HEK293 (cell line): ENCODE results near the gene MYLK.
A peak's percentile ranks its signal among the peaks of the same experiment; 100 is the strongest.

Experiments
- CTCF ChIA-PET: fragments of 350-600 bp; formaldehyde crosslinking; extraction: SDS; loops from one replicate; lab custom pipeline; 2021; ENCODE audit warnings: antibody characterized with exemption; lab: Yijun Ruan, JAX
- POLR2A ChIA-PET: fragments of 300-600 bp; formaldehyde crosslinking; extraction: SDS; loops from one replicate; lab custom pipeline; 2020; ENCODE audit warnings: antibody characterized with exemption, inconsistent platforms; lab: Yijun Ruan, JAX
- H3K27ac ChIP-seq: fragments of 200-500 bp; sonication (Bioruptor generic); 2 replicates; pipeline ENCODE4 v1.5.1; 2014; ENCODE audit warnings: low read depth, low read length, control low read depth, inconsistent platforms; ENCODE audit errors: extremely low read depth
- H3K36me3 ChIP-seq, 2 experiments: fragments of 200-500 bp in 1 of 2; sonication (Bioruptor generic) in 1 of 2; 1 replicate in 1 of 2; 2 replicates in 1 of 2; pipeline ENCODE4 v1.5.1; 2014 to 2017; ENCODE audit warnings: inconsistent platforms in 2 of 2, low read length in 2 of 2; ENCODE audit not compliant: control insufficient read depth in 2 of 2, insufficient read depth in 1 of 2
- H3K4me1 ChIP-seq: fragments of 200-500 bp; sonication (Bioruptor generic); 2 replicates; pipeline ENCODE4 v1.5.1; 2014; ENCODE audit warnings: mild to moderate bottlenecking, low read length, inconsistent platforms; ENCODE audit not compliant: control insufficient read depth, insufficient read depth
- H3K4me3 ChIP-seq: 2 replicates; pipeline ENCODE4 v1.5.1; 2011; ENCODE audit warnings: low read depth, mild to moderate bottlenecking, control low read depth, low read length, moderate library complexity
- H3K9me3 ChIP-seq: fragments of 200-500 bp; sonication (Bioruptor generic); 2 replicates; pipeline ENCODE4 v1.5.1; 2014; ENCODE audit warnings: low read depth, low read length, inconsistent platforms; ENCODE audit not compliant: control insufficient read depth, insufficient read depth
- GLIS1 ChIP-seq: fragments of 450-650 bp; formaldehyde crosslinking; IDR thresholded peaks from 2 replicates; pipeline ENCODE4 v1.5.1; 2016; ENCODE audit warnings: missing biosample characterization, missing genetic modification characterization
- SP7 ChIP-seq: fragments of 450-650 bp; formaldehyde crosslinking; IDR thresholded peaks from 2 replicates; pipeline ENCODE4 v1.5.1; 2016; ENCODE audit warnings: missing biosample characterization, missing genetic modification characterization
- TCF7L2 ChIP-seq: IDR thresholded peaks from 2 replicates; pipeline ENCODE4 v1.6.1; 2011; ENCODE audit warnings: low read depth, mild to moderate bottlenecking, inconsistent platforms, low read length, moderate library complexity, borderline replicate concordance
- WT1 ChIP-seq: fragments of 450-650 bp; formaldehyde crosslinking; IDR thresholded peaks from 2 replicates; pipeline ENCODE4 v1.5.1; 2016; ENCODE audit warnings: missing biosample characterization, missing genetic modification characterization
- ZBTB17 ChIP-seq: fragments of 450-650 bp; formaldehyde crosslinking; IDR thresholded peaks from 2 replicates; pipeline ENCODE4 v1.5.1; 2016; ENCODE audit warnings: missing biosample characterization, missing genetic modification characterization
- ZBTB21 ChIP-seq: fragments of 450-650 bp; formaldehyde crosslinking; IDR thresholded peaks from 2 replicates; pipeline ENCODE4 v1.5.1; 2017; ENCODE audit warnings: missing biosample characterization, missing genetic modification characterization
- ZFHX2 ChIP-seq: fragments of 450-650 bp; formaldehyde crosslinking; conservative IDR thresholded peaks from 2 replicates; pipeline ENCODE4 v1.5.1; 2016; ENCODE audit warnings: missing biosample characterization, missing genetic modification characterization
- ZFP3 ChIP-seq: fragments of 450-650 bp; formaldehyde crosslinking; IDR thresholded peaks from 2 replicates; pipeline ENCODE4 v1.5.1; 2016; ENCODE audit warnings: low read depth, missing biosample characterization, missing genetic modification characterization
- ZFP69B ChIP-seq: fragments of 450-650 bp; formaldehyde crosslinking; IDR thresholded peaks from 2 replicates; pipeline ENCODE4 v1.5.1; 2016; ENCODE audit warnings: missing biosample characterization, missing genetic modification characterization
- ZNF112 ChIP-seq: fragments of 450-650 bp; formaldehyde crosslinking; IDR thresholded peaks from 2 replicates; pipeline ENCODE4 v1.5.0; 2017; ENCODE audit warnings: missing biosample characterization, missing genetic modification characterization
- ZNF138 ChIP-seq: fragments of 450-650 bp; formaldehyde crosslinking; IDR thresholded peaks from 2 replicates; pipeline ENCODE4 v1.5.1; 2016; ENCODE audit warnings: missing biosample characterization, missing genetic modification characterization, borderline replicate concordance
- ZNF202 ChIP-seq: fragments of 450-650 bp; formaldehyde crosslinking; IDR thresholded peaks from 2 replicates; pipeline ENCODE4 v1.5.1; 2016; ENCODE audit warnings: missing biosample characterization, missing genetic modification characterization, borderline replicate concordance
- ZNF221 ChIP-seq: fragments of 450-650 bp; formaldehyde crosslinking; IDR thresholded peaks from 2 replicates; pipeline ENCODE4 v1.5.1; 2017; ENCODE audit warnings: missing biosample characterization, missing genetic modification characterization, borderline replicate concordance
- ZNF292 ChIP-seq: fragments of 450-650 bp; formaldehyde crosslinking; IDR thresholded peaks from 2 replicates; pipeline ENCODE4 v1.5.1; 2016; ENCODE audit warnings: low read depth, missing biosample characterization, missing genetic modification characterization, borderline replicate concordance
- ZNF341 ChIP-seq: fragments of 450-650 bp; formaldehyde crosslinking; IDR thresholded peaks from 2 replicates; pipeline ENCODE4; 2016; ENCODE audit warnings: low read depth, missing biosample characterization, missing genetic modification characterization
- ZNF488 ChIP-seq: fragments of 450-650 bp; formaldehyde crosslinking; IDR thresholded peaks from 2 replicates; pipeline ENCODE4 v1.5.1; 2016; ENCODE audit warnings: missing biosample characterization, missing genetic modification characterization
- ZNF521 ChIP-seq: fragments of 450-650 bp; formaldehyde crosslinking; IDR thresholded peaks from 2 replicates; pipeline ENCODE4 v1.5.1; 2017; ENCODE audit warnings: missing biosample characterization, mild to moderate bottlenecking, missing genetic modification characterization
- ZNF544 ChIP-seq: fragments of 450-650 bp; formaldehyde crosslinking; IDR thresholded peaks from 2 replicates; pipeline ENCODE4 v1.5.0; 2017; ENCODE audit warnings: missing biosample characterization, missing genetic modification characterization
- ZNF610 ChIP-seq: fragments of 450-650 bp; formaldehyde crosslinking; IDR thresholded peaks from 2 replicates; pipeline ENCODE4 v1.5.1; 2016; ENCODE audit warnings: missing biosample characterization, missing genetic modification characterization, borderline replicate concordance
- ZNF621 ChIP-seq: fragments of 450-650 bp; formaldehyde crosslinking; IDR thresholded peaks from 2 replicates; pipeline ENCODE4 v1.5.1; 2017; ENCODE audit warnings: missing biosample characterization, missing genetic modification characterization
- ZNF623 ChIP-seq: fragments of 450-650 bp; formaldehyde crosslinking; IDR thresholded peaks from 2 replicates; pipeline ENCODE4 v1.5.1; 2016; ENCODE audit warnings: missing biosample characterization, missing genetic modification characterization
- ZNF624 ChIP-seq: fragments of 450-650 bp; formaldehyde crosslinking; IDR thresholded peaks from 2 replicates; pipeline ENCODE4 v1.5.1; 2017; ENCODE audit warnings: missing biosample characterization, missing genetic modification characterization
- ZSCAN16 ChIP-seq: fragments of 450-650 bp; formaldehyde crosslinking; IDR thresholded peaks from 2 replicates; pipeline ENCODE4 v1.5.1; 2016; ENCODE audit warnings: missing biosample characterization, missing genetic modification characterization
- TF ChIP-seq, protein P1 (sequence below): fragments of 450-650 bp; formaldehyde crosslinking; IDR thresholded peaks from 2 replicates; pipeline ENCODE4 v1.5.1; 2016; ENCODE audit warnings: missing biosample characterization, missing genetic modification characterization
- TF ChIP-seq, protein P2 (sequence below): fragments of 450-650 bp; formaldehyde crosslinking; IDR thresholded peaks from 2 replicates; pipeline ENCODE4 v1.5.1; 2016; ENCODE audit warnings: missing biosample characterization, missing genetic modification characterization
- TF ChIP-seq, protein P3 (sequence below): fragments of 450-650 bp; formaldehyde crosslinking; IDR thresholded peaks from 2 replicates; pipeline ENCODE4 v1.5.0; 2017; ENCODE audit warnings: missing biosample characterization, missing genetic modification characterization, borderline replicate concordance

The MYLK gene

GRCh38 chr3:123648696-123649405 is 235.3 kb downstream of the MYLK start:
- CTCF ChIA-PET: interaction anchor here (0.6 to 8.2 kb wide), 4 partner anchors 15 to 77 kb away, joined by 3 to 81 read pairs (median 6); no protein-coding TSS in a partner anchor

DNA sequence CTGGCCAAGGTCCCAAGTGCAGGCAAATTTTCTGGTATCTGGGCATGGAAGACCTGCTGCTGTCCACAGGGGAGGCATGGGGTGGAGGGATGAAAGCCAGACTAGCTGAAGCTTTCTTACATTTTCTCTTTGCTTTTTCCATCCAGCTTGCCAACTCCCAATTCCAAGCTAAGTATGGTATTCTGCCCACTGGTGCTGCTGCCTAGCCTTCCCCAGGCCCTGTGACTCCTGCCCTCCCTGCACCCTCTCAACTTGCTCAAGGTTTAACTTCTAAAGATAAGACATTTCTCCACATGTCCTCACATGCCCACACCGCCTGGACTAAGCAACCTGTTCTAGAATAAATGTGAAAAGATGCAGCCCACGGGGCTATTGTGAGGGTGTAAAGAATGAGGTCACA is 239.8 kb downstream of the MYLK start:
- ChIA-PET POLR2A (no interaction called here), CTCF (interaction anchor here (6.9 kb wide), 1 partner anchor 8 kb away, joined by 82 read pairs; no protein-coding TSS in a partner anchor)

More at GRCh38 chr3:123648696-123649405, 235.3 kb downstream of the MYLK start:
- Histone ChIP-seq H3K36me3 (peaks cover 0 to 12% of the 10 kb centered on the region in 2 experiments; a peak in 1 of 3 replicates), H3K27ac (no peak overlapping the region), H3K9me3 (no peaks in the 10 kb centered on the region), H3K4me1 (no peaks in the 10 kb centered on the region), H3K4me3 (no peak overlapping the region)
- POLR2A ChIA-PET: no interaction called here
- TF ChIP-seq WT1 (no peak), ZNF621 (tag by site-specific recombination) (no peak), ZNF488 (tag by site-specific recombination) (no peak), ZNF623 (tag by site-specific recombination) (no peak), TCF7L2 (no peak), ZNF112 (no peak), ZNF624 (tag by site-specific recombination) (no peak)
- TF ChIP-seq, protein P1, sequence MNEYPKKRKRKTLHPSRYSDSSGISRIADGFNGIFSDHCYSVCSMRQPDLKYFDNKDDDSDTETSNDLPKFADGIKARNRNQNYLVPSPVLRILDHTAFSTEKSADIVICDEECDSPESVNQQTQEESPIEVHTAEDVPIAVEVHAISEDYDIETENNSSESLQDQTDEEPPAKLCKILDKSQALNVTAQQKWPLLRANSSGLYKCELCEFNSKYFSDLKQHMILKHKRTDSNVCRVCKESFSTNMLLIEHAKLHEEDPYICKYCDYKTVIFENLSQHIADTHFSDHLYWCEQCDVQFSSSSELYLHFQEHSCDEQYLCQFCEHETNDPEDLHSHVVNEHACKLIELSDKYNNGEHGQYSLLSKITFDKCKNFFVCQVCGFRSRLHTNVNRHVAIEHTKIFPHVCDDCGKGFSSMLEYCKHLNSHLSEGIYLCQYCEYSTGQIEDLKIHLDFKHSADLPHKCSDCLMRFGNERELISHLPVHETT (tag by site-specific recombination): no peak

GRCh38 chr3:123642957-123643330 is 241.2 kb downstream of the MYLK start:
- POLR2A ChIA-PET: interaction anchor here (0.9 kb wide), 1 partner anchor 58 kb away, joined by 3 read pairs; the partner anchor contains the start of gene HACD2
- peaks cover 0 to 8% of the 10 kb centered on the region in 2 experiments; a peak in 1 of 3 replicates for H3K36me3 ChIP-seq
- TF ChIP-seq GLIS1 (tag by site-specific recombination) (no peak), SP7 (tag by site-specific recombination) (no peak), ZNF202 (no peak), ZNF341 (tag by site-specific recombination) (no peak), ZNF138 (tag by site-specific recombination) (no peak), ZNF610 (tag by site-specific recombination) (no peak), ZNF292 (no peak), ZNF221 (tag by site-specific recombination) (no peak), ZBTB21 (tag by site-specific recombination) (no peak), ZSCAN16 (tag by site-specific recombination) (no peak), ZFP69B (no peak), ZFP3 (tag by site-specific recombination) (no peak), ZBTB17 (tag by site-specific recombination) (no peak), ZNF544 (no peak)
- TF ChIP-seq, protein P2, sequence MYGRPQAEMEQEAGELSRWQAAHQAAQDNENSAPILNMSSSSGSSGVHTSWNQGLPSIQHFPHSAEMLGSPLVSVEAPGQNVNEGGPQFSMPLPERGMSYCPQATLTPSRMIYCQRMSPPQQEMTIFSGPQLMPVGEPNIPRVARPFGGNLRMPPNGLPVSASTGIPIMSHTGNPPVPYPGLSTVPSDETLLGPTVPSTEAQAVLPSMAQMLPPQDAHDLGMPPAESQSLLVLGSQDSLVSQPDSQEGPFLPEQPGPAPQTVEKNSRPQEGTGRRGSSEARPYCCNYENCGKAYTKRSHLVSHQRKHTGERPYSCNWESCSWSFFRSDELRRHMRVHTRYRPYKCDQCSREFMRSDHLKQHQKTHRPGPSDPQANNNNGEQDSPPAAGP (tag by site-specific recombination): no peak
- TF ChIP-seq, protein P3, sequence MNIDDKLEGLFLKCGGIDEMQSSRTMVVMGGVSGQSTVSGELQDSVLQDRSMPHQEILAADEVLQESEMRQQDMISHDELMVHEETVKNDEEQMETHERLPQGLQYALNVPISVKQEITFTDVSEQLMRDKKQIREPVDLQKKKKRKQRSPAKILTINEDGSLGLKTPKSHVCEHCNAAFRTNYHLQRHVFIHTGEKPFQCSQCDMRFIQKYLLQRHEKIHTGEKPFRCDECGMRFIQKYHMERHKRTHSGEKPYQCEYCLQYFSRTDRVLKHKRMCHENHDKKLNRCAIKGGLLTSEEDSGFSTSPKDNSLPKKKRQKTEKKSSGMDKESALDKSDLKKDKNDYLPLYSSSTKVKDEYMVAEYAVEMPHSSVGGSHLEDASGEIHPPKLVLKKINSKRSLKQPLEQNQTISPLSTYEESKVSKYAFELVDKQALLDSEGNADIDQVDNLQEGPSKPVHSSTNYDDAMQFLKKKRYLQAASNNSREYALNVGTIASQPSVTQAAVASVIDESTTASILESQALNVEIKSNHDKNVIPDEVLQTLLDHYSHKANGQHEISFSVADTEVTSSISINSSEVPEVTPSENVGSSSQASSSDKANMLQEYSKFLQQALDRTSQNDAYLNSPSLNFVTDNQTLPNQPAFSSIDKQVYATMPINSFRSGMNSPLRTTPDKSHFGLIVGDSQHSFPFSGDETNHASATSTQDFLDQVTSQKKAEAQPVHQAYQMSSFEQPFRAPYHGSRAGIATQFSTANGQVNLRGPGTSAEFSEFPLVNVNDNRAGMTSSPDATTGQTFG (tag by site-specific recombination): no peak

More for the DNA sequence above, 239.8 kb downstream of the MYLK start:
- H3K4me1 ChIP-seq: no peaks in the 10 kb centered on the region
- H3K4me3 ChIP-seq: no peak overlapping the region
- H3K36me3 ChIP-seq: peaks cover 0 to 10% of the 10 kb centered on the region in 2 experiments; a peak in 1 of 3 replicates
- no peak overlapping the region for H3K27ac ChIP-seq
- H3K9me3 ChIP-seq: no peaks in the 10 kb centered on the region
- 0 out of 2 replicates have a peak, but pooled peaks have one; percentile 8 for TF ChIP-seq ZFHX2 (tag by site-specific recombination)
- no peak for TF ChIP-seq ZNF521

More at GRCh38 chr3:123642957-123643330, 241.2 kb downstream of the MYLK start:
- no peaks in the 10 kb centered on the region for H3K9me3 ChIP-seq
- no peak overlapping the region for H3K4me3 ChIP-seq
- H3K4me1 ChIP-seq: no peaks in the 10 kb centered on the region
- H3K27ac ChIP-seq: no peak overlapping the region
- CTCF ChIA-PET: interaction anchor here (0.6 to 6.9 kb wide), 30 partner anchors 8 to 516 kb away, joined by 3 to 82 read pairs (median 4); partner anchors contain the start of gene KALRN
